Measurements from ENCODE around the gene BPIFA1. TPM values are rescaled to one million over a fixed set of nuclear protein-coding genes. Genes with fewer than 3 reads are reported as not detected.

BPIFA1 gene
- total RNA-seq, 1 donor from 2014 or later, result not detected

DNA sequence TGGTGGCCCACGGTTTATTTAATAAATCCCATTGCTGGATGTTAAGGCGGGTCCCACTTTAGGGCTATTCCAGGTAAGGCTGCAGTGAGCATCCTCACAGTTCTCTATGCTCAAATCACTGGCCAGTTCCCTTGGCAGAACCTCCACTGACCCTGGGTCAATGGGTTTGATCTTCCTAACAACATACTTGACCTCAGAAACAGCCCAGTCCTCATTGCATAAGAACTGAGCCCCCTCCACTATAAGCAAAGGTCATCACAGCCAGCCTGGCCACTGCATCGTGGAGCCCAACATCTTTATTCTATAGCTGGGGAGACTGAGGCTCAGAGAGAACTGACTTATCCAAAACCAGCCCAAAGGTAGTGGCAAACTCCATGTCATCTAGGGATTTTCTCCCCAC lies 42.9 kb downstream of the BPIFA1 start:
- Mint-ChIP-seq H3K36me3 (ENCODE audit: unreplicated experiment) (no peaks in the 10 kb centered on the region), H3K4me3 (ENCODE audit: unreplicated experiment) (no peak overlapping the region), H3K4me1 (ENCODE audit: low read depth, unreplicated experiment) (peaks cover 17% of the 10 kb centered on the region), H3K27ac (ENCODE audit: unreplicated experiment) (no peak overlapping the region), H3K9me3 (ENCODE audit: unreplicated experiment) (peaks cover 4% of the 10 kb centered on the region), H3K27me3 (ENCODE audit: unreplicated experiment) (peaks cover 6% of the 10 kb centered on the region)
- no peak for DNase-seq
- TF ChIP-seq, protein P1, sequence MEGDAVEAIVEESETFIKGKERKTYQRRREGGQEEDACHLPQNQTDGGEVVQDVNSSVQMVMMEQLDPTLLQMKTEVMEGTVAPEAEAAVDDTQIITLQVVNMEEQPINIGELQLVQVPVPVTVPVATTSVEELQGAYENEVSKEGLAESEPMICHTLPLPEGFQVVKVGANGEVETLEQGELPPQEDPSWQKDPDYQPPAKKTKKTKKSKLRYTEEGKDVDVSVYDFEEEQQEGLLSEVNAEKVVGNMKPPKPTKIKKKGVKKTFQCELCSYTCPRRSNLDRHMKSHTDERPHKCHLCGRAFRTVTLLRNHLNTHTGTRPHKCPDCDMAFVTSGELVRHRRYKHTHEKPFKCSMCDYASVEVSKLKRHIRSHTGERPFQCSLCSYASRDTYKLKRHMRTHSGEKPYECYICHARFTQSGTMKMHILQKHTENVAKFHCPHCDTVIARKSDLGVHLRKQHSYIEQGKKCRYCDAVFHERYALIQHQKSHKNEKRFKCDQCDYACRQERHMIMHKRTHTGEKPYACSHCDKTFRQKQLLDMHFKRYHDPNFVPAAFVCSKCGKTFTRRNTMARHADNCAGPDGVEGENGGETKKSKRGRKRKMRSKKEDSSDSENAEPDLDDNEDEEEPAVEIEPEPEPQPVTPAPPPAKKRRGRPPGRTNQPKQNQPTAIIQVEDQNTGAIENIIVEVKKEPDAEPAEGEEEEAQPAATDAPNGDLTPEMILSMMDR (IDR thresholded peaks at IDR 0.05; ENCODE audit: partially characterized antibody, unreplicated experiment), result no peak

DNA sequence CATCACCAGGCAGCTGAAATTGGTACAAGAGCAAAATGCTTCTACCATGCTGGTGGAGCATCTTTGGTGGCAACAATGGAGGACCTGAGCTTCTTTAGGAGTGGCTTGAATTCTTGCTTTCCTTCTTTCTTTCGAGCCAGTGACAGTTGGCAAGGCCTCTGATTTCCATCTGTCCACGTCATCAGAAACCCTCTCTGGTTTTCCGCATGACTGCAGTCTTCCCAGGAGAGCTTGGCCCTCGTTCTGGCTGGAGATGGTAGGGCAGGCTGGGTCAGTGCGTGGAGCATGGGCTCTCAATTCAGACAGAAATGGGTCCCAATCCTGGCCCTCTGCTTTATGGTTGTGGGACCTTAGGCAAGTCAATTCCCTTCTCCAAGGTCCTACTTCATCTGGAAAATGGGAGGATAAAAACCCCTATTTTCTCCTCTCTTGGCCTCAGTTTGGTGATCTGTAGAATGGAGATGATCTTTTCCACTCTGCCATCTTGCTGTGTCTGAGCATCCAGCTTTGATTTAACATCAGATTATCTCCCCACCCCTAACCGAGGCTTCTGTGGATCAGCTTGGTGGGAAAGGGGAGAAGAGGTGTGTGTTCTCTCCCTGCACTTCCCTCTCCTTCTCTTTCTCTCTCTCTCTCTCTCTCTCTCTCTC lies 43.6 kb downstream of the BPIFA1 start:
- TF ChIP-seq, protein P1 (IDR thresholded peaks at IDR 0.05; ENCODE audit: partially characterized antibody, unreplicated experiment), result no peak
- Mint-ChIP-seq H3K9me3 (ENCODE audit: unreplicated experiment) (peaks cover 4% of the 10 kb centered on the region), H3K27me3 (ENCODE audit: unreplicated experiment) (peaks cover 6% of the 10 kb centered on the region), H3K4me3 (ENCODE audit: unreplicated experiment) (no peak overlapping the region), H3K4me1 (ENCODE audit: low read depth, unreplicated experiment) (peaks cover 17% of the 10 kb centered on the region), H3K27ac (ENCODE audit: unreplicated experiment) (no peak overlapping the region), H3K36me3 (ENCODE audit: unreplicated experiment) (no peaks in the 10 kb centered on the region)
- no peak for DNase-seq

DNA sequence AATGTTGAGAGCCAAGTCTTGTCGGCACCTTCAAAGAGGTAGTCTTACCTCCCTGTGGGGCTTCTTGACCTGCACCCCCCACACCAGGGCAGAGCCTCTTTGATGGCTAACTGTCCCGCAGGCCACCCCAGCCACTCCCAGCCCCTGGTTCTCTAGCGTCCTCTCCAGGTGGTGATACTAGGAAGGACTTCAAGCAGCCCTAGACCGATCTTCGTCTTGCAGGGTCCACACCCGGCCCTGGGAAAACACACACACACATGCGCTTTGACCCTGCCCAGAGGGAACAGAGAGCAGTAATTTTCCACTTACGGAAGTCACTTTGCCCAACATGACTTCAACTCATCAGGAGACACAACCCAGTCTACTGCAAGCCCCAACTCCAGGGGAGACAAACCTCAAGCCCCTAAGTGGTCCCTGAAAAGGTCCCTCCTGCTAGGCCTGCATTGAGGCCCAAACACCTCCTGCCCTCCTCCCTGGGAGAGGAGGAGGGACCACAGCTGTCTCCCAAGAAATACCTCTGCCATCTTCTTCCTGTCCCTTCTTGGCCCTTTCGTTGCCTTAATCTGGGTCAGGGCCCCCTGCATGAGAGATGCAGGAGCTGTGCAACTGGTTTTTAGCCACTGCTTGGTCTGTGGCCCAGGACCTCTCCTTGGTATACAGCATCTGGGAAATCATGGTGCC lies 44.3 kb downstream of the BPIFA1 start:
- TF ChIP-seq, protein P1 (IDR thresholded peaks at IDR 0.05; ENCODE audit: partially characterized antibody, unreplicated experiment), result no peak
- H3K4me1 Mint-ChIP-seq (ENCODE audit: low read depth, unreplicated experiment), result peaks cover 17% of the 10 kb centered on the region
- H3K27me3 Mint-ChIP-seq (ENCODE audit: unreplicated experiment), result peaks cover 6% of the 10 kb centered on the region
- H3K36me3 Mint-ChIP-seq (ENCODE audit: unreplicated experiment), result no peaks in the 10 kb centered on the region
- H3K27ac Mint-ChIP-seq (ENCODE audit: unreplicated experiment), result no peak overlapping the region
- H3K4me3 Mint-ChIP-seq (ENCODE audit: unreplicated experiment), result no peak overlapping the region
- peaks cover 4% of the 10 kb centered on the region for H3K9me3 Mint-ChIP-seq (ENCODE audit: unreplicated experiment)
- no peak for DNase-seq

DNA sequence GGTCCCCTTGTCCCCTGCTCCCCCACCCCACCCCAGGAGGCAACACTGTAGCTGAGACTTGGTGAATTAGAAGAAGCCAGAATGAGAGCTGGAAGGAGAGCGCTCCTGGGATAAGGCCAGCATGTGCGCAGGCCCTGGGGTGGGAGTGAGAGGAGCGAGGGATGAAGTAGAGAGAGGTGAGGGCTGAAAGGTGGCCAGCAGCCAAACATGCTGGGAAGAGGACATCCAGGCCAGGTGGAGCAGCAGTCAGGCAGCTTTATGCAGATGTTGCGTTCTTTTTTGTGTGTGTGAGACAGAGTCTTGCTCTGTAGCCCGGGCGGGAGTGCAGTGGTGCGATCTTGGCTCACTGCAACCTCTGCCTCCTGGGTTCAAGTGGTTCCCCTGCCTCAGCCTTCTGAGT lies 45.0 kb downstream of the BPIFA1 start:
- no peak overlapping the region for H3K4me3 Mint-ChIP-seq (ENCODE audit: unreplicated experiment)
- H3K27ac Mint-ChIP-seq (ENCODE audit: unreplicated experiment), result no peak overlapping the region
- no peak for DNase-seq
- TF ChIP-seq, protein P1 (IDR thresholded peaks at IDR 0.05; ENCODE audit: partially characterized antibody, unreplicated experiment), result no peak
- peaks cover 17% of the 10 kb centered on the region for H3K4me1 Mint-ChIP-seq (ENCODE audit: low read depth, unreplicated experiment)
- H3K27me3 Mint-ChIP-seq (ENCODE audit: unreplicated experiment), result peaks cover 6% of the 10 kb centered on the region
- peaks cover 4% of the 10 kb centered on the region for H3K9me3 Mint-ChIP-seq (ENCODE audit: unreplicated experiment)
- H3K36me3 Mint-ChIP-seq (ENCODE audit: unreplicated experiment), result no peaks in the 10 kb centered on the region

DNA sequence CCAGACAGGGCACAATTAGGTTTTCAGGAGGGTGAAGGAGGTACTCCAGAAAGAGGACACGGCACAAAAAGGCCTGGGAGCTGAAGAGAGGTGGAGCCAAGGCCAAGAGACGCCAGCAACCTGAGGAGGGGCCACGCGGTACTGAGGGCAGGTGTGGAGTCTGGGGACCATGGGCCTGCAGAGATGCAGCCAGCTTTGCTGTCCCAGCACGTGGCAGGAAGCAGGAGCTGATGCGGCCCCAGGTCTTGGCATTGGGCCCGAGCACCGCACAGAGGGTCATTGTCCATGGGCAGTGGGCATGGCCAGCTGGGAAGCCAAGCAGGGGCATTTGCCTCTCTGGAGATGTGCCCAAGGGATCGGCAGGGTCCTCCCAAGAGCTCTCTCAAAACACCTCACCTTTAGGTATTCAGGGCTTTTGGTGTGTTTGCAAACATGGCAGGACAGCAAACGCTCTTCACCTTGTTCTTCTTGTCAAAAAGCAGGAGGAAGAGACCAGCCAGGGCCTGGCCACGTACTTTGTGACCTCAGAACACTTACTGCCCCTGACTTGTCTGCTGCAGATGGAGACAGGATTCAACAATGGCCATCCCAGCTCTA lies 45.9 kb downstream of the BPIFA1 start:
- H3K9me3 Mint-ChIP-seq (ENCODE audit: unreplicated experiment), result peaks cover 4% of the 10 kb centered on the region
- H3K27me3 Mint-ChIP-seq (ENCODE audit: unreplicated experiment), result peaks cover 6% of the 10 kb centered on the region
- H3K4me1 Mint-ChIP-seq (ENCODE audit: low read depth, unreplicated experiment), result peaks cover 13% of the 10 kb centered on the region
- DNase-seq, result no peak
- H3K4me3 Mint-ChIP-seq (ENCODE audit: unreplicated experiment), result no peak overlapping the region
- TF ChIP-seq, protein P1 (IDR thresholded peaks at IDR 0.05; ENCODE audit: partially characterized antibody, unreplicated experiment), result no peak
- no peaks in the 10 kb centered on the region for H3K36me3 Mint-ChIP-seq (ENCODE audit: unreplicated experiment)
- no peak overlapping the region for H3K27ac Mint-ChIP-seq (ENCODE audit: unreplicated experiment)

Data from glutamatergic neuron (in vitro differentiated cells).